MM.1S (cell line): ENCODE results near the gene OTUD4.
A peak's percentile ranks its signal among the peaks of the same experiment; 100 is the strongest.

ENCODE experiments used
- DNase-seq: peaks from one replicate; pipeline ENCODE4 v3.0.0-alpha.2; 2015
- H2AFZ ChIP-seq: fragments of 300-600 bp; sonication (generic); 2 replicates; pipeline ENCODE4 v1.6.0; 2016; ENCODE audit warnings: antibody characterized with exemption, low read length
- H3F3A ChIP-seq: fragments of 300-600 bp; sonication (generic); 2 replicates; pipeline ENCODE4 v1.6.1; 2016; ENCODE audit warnings: mild to moderate bottlenecking, antibody characterized with exemption, low read length, moderate library complexity, mixed read lengths; ENCODE audit not compliant: insufficient read depth
- H3K27ac ChIP-seq: fragments of 300-600 bp; sonication (generic); 2 replicates; pipeline ENCODE4 v1.5.1; 2016; ENCODE audit warnings: mild to moderate bottlenecking, low read length
- H3K27me3 ChIP-seq: fragments of 300-600 bp; sonication (generic); replicated peaks from 2 replicates; pipeline ENCODE4 v1.6.0; 2016; ENCODE audit warnings: low read length; ENCODE audit not compliant: insufficient read depth
- H3K36me3 ChIP-seq: fragments of 300-600 bp; sonication (generic); replicated peaks from 2 replicates; pipeline ENCODE4 v1.6.1; 2016; ENCODE audit warnings: mild to moderate bottlenecking, low read length, mixed read lengths; ENCODE audit not compliant: insufficient read depth
- H3K4me1 ChIP-seq: fragments of 300-600 bp; sonication (generic); 2 replicates; pipeline ENCODE4 v1.6.1; 2016; ENCODE audit warnings: low read length, mixed read lengths
- H3K4me2 ChIP-seq: fragments of 300-600 bp; sonication (generic); 2 replicates; pipeline ENCODE4 v1.6.0; 2016; ENCODE audit warnings: low read depth, low read length
- H3K4me3 ChIP-seq: fragments of 300-600 bp; sonication (generic); 2 replicates; pipeline ENCODE4 v1.5.1; 2016; ENCODE audit warnings: low read length, mixed read lengths
- H3K79me2 ChIP-seq: fragments of 300-600 bp; sonication (generic); 2 replicates; pipeline ENCODE4 v1.6.1; 2016; ENCODE audit warnings: mixed run types, low read length, mixed read lengths
- H3K9ac ChIP-seq: fragments of 300-600 bp; sonication (generic); 2 replicates; pipeline ENCODE4 v1.6.1; 2016; ENCODE audit warnings: low read length, mixed read lengths
- H3K9me2 ChIP-seq: fragments of 300-600 bp; sonication (generic); replicated peaks from 2 replicates; pipeline ENCODE4 v1.6.1; 2016; ENCODE audit warnings: mild to moderate bottlenecking, low read length, mixed read lengths; ENCODE audit not compliant: insufficient read depth
- H3K9me3 ChIP-seq: fragments of 300-600 bp; sonication (generic); replicated peaks from 2 replicates; pipeline ENCODE4 v1.6.1; 2016; ENCODE audit warnings: mild to moderate bottlenecking, low read length, mixed read lengths; ENCODE audit not compliant: insufficient read depth
- H4K20me1 ChIP-seq: fragments of 300-600 bp; sonication (generic); 2 replicates; pipeline ENCODE4 v1.6.1; 2016; ENCODE audit warnings: mild to moderate bottlenecking, low read length, moderate library complexity, mixed read lengths; ENCODE audit not compliant: insufficient read depth
- EZH2 ChIP-seq: fragments of 300-600 bp; sonication (generic); optimal IDR thresholded peaks from 2 replicates; pipeline ENCODE3; 2017; ENCODE audit warnings: low read depth, mild to moderate bottlenecking, antibody characterized with exemption, low read length, mixed read lengths
- EZH2phosphoT487 ChIP-seq: fragments of 300-600 bp; sonication (generic); IDR thresholded peaks from 2 replicates; pipeline ENCODE4 v1.6.1; 2018; ENCODE audit warnings: antibody characterized with exemption, low read length
- TF ChIP-seq, protein P1 (sequence below): fragments of 300-600 bp; sonication (generic); IDR thresholded peaks from 2 replicates; pipeline ENCODE4 v1.5.1; 2016; ENCODE audit warnings: antibody characterized with exemption, low read length, mixed read lengths

OTUD4 gene

DNA sequence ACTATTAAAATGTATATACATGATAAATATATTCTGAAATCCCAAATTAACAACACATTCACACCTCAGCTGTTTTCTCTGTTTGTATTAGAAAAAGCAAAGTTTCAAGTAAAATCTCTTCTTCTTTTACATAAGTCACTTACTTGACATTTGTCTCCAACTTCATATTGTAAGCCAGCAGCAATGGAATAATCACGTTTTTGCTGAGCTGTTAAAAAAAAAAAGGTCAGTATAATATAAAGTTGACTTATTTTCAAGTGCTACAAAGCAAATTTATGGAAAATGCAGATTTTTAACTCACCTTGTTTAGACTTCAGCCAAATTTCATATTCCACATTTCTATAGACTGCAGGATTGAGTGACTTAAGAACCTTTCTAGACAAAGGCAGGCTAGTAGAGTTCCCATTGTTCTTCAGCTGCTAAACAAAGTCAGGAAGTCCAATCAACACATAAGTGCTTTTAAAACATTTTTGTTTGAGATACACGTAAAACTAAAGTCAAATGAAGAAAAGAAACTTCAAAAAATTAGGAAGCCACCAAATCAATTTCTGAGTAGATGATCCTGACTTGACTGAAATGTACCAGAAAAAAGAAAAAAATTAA lies 25.0 kb downstream of the OTUD4 start:
- Histone ChIP-seq H2AFZ (no peak overlapping the region), H3K79me2 (peaks cover 25% of the 10 kb centered on the region)

DNA sequence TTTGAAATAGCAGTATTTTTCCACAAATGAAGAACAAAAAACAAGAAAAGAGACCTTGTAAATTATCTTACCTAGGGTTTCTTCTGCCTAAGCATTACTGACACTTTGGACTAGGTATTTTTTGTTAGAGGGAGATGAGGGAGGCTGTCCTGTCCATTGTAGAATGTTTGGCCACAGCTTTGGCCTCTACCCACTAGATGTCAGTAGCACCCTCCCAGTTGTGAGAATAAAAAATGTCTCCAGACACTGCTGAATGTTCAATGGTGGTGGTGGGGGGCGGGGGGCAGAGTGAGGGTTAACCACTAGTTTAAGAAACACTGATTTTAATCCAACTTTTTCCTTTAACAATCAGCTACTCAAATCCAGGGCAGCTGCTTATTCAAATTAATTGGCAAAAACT lies 25.8 kb downstream of the OTUD4 start:
- H3K9me3 ChIP-seq, result no peaks in the 10 kb centered on the region
- no peaks in the 10 kb centered on the region for H3K9me2 ChIP-seq
- H4K20me1 ChIP-seq, result no peaks in the 10 kb centered on the region
- H3F3A ChIP-seq, result peaks cover 10% of the 10 kb centered on the region; the same call in 1 of the 2 replicates
- H3K9ac ChIP-seq, result no peak overlapping the region
- peak; percentile 61 for DNase-seq
- peaks cover 18% of the 10 kb centered on the region for H3K79me2 ChIP-seq
- H3K27ac ChIP-seq, result peak overlapping the region; percentile 50; the same call in 1 of the 2 replicates
- no peaks in the 10 kb centered on the region for H3K27me3 ChIP-seq
- H3K4me2 ChIP-seq, result peak overlapping the region; percentile 52; the same call in 1 of the 2 replicates
- no peaks in the 10 kb centered on the region for H3K36me3 ChIP-seq
- no peak overlapping the region for H3K4me3 ChIP-seq
- peaks cover 19% of the 10 kb centered on the region for H3K4me1 ChIP-seq
- no peak overlapping the region for H2AFZ ChIP-seq
- TF ChIP-seq, protein P1, sequence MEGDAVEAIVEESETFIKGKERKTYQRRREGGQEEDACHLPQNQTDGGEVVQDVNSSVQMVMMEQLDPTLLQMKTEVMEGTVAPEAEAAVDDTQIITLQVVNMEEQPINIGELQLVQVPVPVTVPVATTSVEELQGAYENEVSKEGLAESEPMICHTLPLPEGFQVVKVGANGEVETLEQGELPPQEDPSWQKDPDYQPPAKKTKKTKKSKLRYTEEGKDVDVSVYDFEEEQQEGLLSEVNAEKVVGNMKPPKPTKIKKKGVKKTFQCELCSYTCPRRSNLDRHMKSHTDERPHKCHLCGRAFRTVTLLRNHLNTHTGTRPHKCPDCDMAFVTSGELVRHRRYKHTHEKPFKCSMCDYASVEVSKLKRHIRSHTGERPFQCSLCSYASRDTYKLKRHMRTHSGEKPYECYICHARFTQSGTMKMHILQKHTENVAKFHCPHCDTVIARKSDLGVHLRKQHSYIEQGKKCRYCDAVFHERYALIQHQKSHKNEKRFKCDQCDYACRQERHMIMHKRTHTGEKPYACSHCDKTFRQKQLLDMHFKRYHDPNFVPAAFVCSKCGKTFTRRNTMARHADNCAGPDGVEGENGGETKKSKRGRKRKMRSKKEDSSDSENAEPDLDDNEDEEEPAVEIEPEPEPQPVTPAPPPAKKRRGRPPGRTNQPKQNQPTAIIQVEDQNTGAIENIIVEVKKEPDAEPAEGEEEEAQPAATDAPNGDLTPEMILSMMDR, result peak; percentile 79
- TF ChIP-seq EZH2, result no peak
- no peak for TF ChIP-seq EZH2phosphoT487

More for the DNA sequence above, 25.0 kb downstream of the OTUD4 start:
- no peaks in the 10 kb centered on the region for H4K20me1 ChIP-seq
- no peaks in the 10 kb centered on the region for H3K36me3 ChIP-seq
- H3K9me2 ChIP-seq, result no peaks in the 10 kb centered on the region
- no peaks in the 10 kb centered on the region for H3K27me3 ChIP-seq
- DNase-seq, result no peak
- H3K9me3 ChIP-seq, result no peaks in the 10 kb centered on the region
- no peak for TF ChIP-seq EZH2
- TF ChIP-seq, protein P1, result no peak
- TF ChIP-seq EZH2phosphoT487, result no peak
- peaks cover 10% of the 10 kb centered on the region; the same call in 1 of the 2 replicates for H3F3A ChIP-seq
- H3K4me1 ChIP-seq, result peaks cover 25% of the 10 kb centered on the region
- H3K9ac ChIP-seq, result no peak overlapping the region
- no peak overlapping the region for H3K4me3 ChIP-seq
- H3K27ac ChIP-seq, result no peak overlapping the region
- no peak overlapping the region for H3K4me2 ChIP-seq

DNA sequence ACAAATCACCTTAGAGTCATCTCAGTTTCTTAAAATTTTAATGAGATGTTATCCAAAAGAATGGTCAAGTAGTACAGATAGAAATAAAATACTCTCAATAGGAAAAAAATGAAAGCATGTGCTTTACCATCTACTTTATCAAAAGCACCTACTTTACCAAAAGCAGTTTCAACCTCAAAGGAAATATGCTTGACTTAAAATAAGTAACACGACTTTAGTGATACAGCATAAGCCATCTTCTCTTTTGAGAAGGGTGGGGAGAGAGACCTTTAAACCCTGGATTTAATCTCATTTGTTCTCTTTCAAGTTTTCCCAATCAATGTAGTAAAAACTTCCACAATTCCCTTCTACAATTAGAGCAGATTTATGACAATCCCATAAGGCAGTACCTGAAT lies 26.5 kb downstream of the OTUD4 start:
- DNase-seq, result peak; percentile 48
- Histone ChIP-seq H3K4me2 (peak overlapping the region; percentile 52), H3K79me2 (peaks cover 18% of the 10 kb centered on the region), H3F3A (peaks cover 5% of the 10 kb centered on the region; the same call in 1 of the 2 replicates), H3K4me1 (peaks cover 15% of the 10 kb centered on the region), H3K27ac (peak overlapping the region; percentile 50; the same call in 1 of the 2 replicates), H3K4me3 (0 out of 2 replicates have a peak overlapping the region, but pooled peaks have one; percentile 4), H4K20me1 (no peaks in the 10 kb centered on the region), H3K9me2 (no peaks in the 10 kb centered on the region), H3K9me3 (no peaks in the 10 kb centered on the region), H2AFZ (no peak overlapping the region), H3K27me3 (no peaks in the 10 kb centered on the region), H3K36me3 (peaks cover 4% of the 10 kb centered on the region; the same call in 1 of the 2 replicates), H3K9ac (peak overlapping the region; percentile 23; the same call in 1 of the 2 replicates)
- no peak for TF ChIP-seq EZH2phosphoT487
- no peak for TF ChIP-seq EZH2
- TF ChIP-seq, protein P1, result no peak
